Measurements from ENCODE around the gene EMID1. TPM values are rescaled to one million over a fixed set of nuclear protein-coding genes. Genes with fewer than 3 reads are reported as not detected.
A peak's percentile ranks its signal among the peaks of the same experiment; 100 is the strongest.

The EMID1 gene
- total and polyA plus RNA-seq, 2 donors: 4.7 to 9.9 TPM

DNA sequence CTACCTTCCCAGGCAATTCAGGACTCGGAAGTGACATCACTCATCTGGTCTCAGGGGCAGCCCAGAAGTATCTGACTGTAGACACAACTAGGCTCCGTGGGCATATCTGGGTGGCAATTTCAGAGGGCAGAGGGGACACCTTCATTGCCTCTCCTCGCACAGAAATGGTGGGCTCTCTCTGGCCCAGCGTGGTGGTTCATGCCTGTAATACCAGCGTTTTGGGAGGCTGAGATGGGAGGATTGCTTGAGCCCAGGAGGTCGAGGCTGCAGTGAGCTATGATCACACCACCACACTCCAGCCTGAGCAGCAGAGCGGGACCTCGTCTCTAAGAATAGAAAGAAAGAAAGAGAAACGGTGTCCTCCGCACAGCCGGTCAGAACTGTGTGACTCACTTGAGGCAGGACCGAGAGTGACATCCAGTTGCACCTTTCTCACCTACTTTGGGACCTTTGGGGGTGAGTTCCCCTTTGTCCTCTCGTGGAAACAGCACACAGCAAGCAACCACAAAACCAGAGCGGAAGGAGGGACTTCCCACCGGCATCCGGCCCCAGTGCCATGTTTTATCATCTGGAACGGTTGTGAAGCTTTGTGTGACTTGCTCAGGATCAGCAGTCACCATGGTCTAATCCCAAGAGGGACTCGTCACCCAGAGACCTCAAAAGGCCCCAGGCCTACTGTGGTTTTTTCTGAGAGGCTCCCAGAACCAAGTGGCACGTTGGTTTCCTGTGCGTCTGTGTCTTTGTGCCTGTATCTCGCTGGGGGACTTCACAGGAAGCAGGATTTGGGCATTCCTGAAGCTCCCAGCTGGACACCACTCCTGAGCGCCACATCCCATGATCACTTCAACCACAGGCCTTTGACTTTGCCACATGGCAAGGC, 38.4 kb upstream of the EMID1 start:
- peak in 6 of 9 donors; percentile 16 to 71 (median 38) for DNase-seq (ENCODE audit: low read depth in 6 of 9, low spot score in 9 of 9)
- H3K36me3 ChIP-seq (ENCODE audit: control insufficient read depth in 2 of 2, insufficient read depth in 2 of 2, low read length in 1 of 2): no peaks in the 10 kb centered on the region
- H3K4me3 ChIP-seq (ENCODE audit: low read length in 2 of 2): no peak overlapping the region
- H3K4me1 ChIP-seq (ENCODE audit: control insufficient read depth in 2 of 2, insufficient read depth in 2 of 2, low read length in 2 of 2): peaks cover 7 to 18% of the 10 kb centered on the region in 2 donors
- no peak overlapping the region for H3K27ac ChIP-seq (ENCODE audit: low read depth in 1 of 2, low read length in 1 of 2)
- WGBS: 22% methylated on average over 22 of the region's 22 CpGs
- H3K27me3 ChIP-seq (ENCODE audit: control insufficient read depth in 2 of 2, insufficient read depth in 1 of 2, low read length in 1 of 2): no peaks in the 10 kb centered on the region
- peaks cover 0 to 4% of the 10 kb centered on the region in 2 donors for H3K9me3 ChIP-seq (ENCODE audit: control insufficient read depth in 2 of 2, insufficient read depth in 1 of 2, low read length in 1 of 2)

DNA sequence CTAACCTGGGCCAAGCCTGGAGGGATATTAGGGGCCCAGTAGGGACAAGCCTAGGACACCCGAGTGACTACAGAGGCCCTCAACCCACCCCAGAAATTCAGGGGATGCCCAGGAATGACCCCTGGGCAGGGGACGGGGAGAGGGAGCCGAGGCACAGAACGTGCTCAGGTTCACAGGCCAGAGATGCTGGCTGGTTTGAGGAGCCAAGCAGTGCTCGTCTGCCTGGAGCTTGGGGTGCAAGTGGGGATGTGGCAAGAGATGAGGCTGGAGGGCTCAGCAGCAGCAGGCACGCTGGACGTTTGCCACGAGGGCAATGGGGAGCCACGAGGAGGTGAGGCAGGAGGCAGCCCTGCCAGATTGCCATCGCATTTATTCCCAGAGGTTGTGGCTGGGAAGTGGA, 34.0 kb upstream of the EMID1 start:
- no peak for DNase-seq (ENCODE audit: low read depth in 6 of 9, low spot score in 9 of 9)
- WGBS: 92% methylated on average over 10 of the region's 10 CpGs

DNA sequence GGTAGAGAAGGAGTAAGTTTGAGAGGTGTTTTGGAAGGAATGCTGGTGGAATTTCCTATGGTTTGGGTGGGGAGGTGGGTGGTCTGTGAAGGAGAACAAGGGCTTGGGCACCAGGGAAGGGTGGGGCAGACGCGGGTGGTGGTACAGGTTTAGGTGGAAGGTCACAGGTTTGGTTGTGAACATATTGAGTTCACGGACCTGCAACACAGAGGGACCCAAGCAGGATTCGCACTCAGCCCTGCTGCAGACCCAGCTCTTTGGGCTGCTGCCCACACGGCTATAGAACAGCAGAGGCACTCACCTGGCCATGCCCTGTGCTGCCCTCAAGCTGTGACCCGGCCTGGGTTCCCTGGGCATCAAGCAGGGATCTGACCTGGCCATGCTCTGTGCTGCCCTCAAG, 33.5 kb upstream of the EMID1 start:
- no peaks in the 10 kb centered on the region for H3K27me3 ChIP-seq (ENCODE audit: control insufficient read depth in 2 of 2, insufficient read depth in 1 of 2, low read length in 1 of 2)
- peaks cover 5 to 7% of the 10 kb centered on the region in 2 donors for H3K4me1 ChIP-seq (ENCODE audit: control insufficient read depth in 2 of 2, insufficient read depth in 2 of 2, low read length in 2 of 2)
- H3K9me3 ChIP-seq (ENCODE audit: control insufficient read depth in 2 of 2, insufficient read depth in 1 of 2, low read length in 1 of 2): peaks cover 0 to 5% of the 10 kb centered on the region in 2 donors
- DNase-seq (ENCODE audit: low read depth in 6 of 9, low spot score in 9 of 9): no peak
- WGBS: 97% methylated on average over 6 of the region's 6 CpGs
- H3K36me3 ChIP-seq (ENCODE audit: control insufficient read depth in 2 of 2, insufficient read depth in 2 of 2, low read length in 1 of 2): no peaks in the 10 kb centered on the region
- H3K27ac ChIP-seq (ENCODE audit: low read depth in 1 of 2, low read length in 1 of 2): no peak overlapping the region
- H3K4me3 ChIP-seq (ENCODE audit: low read length in 2 of 2): no peak overlapping the region

More for the DNA sequence above, 34.0 kb upstream of the EMID1 start:
- no peak overlapping the region for H3K27ac ChIP-seq (ENCODE audit: low read depth in 1 of 2, low read length in 1 of 2)
- H3K36me3 ChIP-seq (ENCODE audit: control insufficient read depth in 2 of 2, insufficient read depth in 2 of 2, low read length in 1 of 2): no peaks in the 10 kb centered on the region
- no peak overlapping the region for H3K4me3 ChIP-seq (ENCODE audit: low read length in 2 of 2)
- H3K4me1 ChIP-seq (ENCODE audit: control insufficient read depth in 2 of 2, insufficient read depth in 2 of 2, low read length in 2 of 2): peaks cover 7 to 12% of the 10 kb centered on the region in 2 donors
- no peaks in the 10 kb centered on the region for H3K27me3 ChIP-seq (ENCODE audit: control insufficient read depth in 2 of 2, insufficient read depth in 1 of 2, low read length in 1 of 2)
- peaks cover 0 to 7% of the 10 kb centered on the region in 2 donors for H3K9me3 ChIP-seq (ENCODE audit: control insufficient read depth in 2 of 2, insufficient read depth in 1 of 2, low read length in 1 of 2)

DNA sequence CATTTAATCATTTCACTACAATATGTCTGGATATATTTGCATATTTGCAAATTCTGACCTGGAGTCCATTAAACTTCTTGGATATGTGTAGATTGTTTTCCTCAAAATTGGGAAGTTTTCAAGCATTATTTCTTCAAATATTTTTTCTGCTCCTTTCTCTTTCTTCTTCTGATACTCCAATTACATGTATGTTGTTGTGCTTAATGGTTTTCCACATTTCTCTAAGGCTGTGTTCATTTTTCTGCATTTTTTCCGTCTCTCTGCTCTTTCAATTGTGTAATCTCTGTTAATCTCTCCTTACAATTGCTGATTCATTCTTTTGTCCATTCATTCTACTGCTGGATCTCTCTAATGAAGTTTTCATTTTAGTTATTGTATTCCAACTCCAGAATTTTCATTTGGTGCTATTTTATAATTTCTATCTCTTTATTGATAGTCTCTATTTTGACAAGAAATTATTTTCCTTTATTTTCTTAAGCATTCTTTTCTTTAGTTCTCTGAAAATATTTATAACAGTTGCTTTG, 30.3 kb upstream of the EMID1 start:
- Histone ChIP-seq H3K4me3 (ENCODE audit: low read length in 2 of 2) (no peak overlapping the region), H3K9me3 (ENCODE audit: control insufficient read depth in 2 of 2, insufficient read depth in 1 of 2, low read length in 1 of 2) (peaks cover 0 to 3% of the 10 kb centered on the region in 2 donors), H3K4me1 (ENCODE audit: control insufficient read depth in 2 of 2, insufficient read depth in 2 of 2, low read length in 2 of 2) (no peaks in the 10 kb centered on the region), H3K36me3 (ENCODE audit: control insufficient read depth in 2 of 2, insufficient read depth in 2 of 2, low read length in 1 of 2) (no peaks in the 10 kb centered on the region), H3K27ac (ENCODE audit: low read depth in 1 of 2, low read length in 1 of 2) (no peak overlapping the region), H3K27me3 (ENCODE audit: control insufficient read depth in 2 of 2, insufficient read depth in 1 of 2, low read length in 1 of 2) (no peaks in the 10 kb centered on the region)
- no peak for DNase-seq (ENCODE audit: low read depth in 6 of 9, low spot score in 9 of 9)
- 94% methylated on average over 1 of the region's 1 CpG for WGBS

DNA sequence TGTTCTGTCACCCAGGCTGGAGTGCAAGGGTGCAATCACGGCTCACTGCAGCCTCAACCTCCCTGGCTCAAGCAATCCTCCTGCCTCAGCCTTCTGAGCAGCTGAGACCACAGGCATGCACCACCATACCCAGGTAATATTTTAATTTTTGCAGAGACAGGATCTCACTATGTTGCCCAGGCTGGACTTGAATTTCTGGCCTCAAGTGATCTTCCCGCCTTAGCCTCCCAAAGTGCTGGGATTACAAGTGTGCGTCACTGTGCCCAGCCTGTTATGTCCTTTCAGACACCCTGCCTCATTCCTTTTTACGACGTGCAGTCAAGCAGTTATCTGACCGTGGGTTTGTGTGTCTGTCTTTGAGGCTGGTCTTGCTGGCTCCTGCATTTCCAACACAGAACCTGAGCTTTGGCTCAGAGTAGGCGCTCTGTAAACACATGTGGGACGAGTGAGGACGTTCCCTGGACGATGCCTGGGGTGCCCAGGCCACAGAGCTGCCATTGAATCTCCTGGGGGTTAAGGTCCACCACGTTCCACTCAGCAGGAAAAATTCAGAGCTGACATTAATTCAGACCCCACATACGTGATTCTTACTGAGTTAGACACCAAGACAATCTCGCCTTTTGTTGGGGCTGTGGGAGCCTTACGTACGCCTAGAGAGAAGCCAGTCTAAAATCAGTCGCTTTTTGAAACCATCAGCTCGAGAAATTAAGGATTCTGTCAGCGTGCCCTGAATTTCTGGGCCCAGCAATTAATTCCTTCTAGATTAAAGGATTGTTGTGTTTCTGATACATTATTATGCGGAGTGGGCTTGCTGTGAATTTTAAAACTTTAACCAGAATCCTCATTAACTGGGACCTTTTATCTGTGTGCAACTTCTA, 21.5 kb upstream of the EMID1 start:
- Histone ChIP-seq H3K4me3 (ENCODE audit: low read length in 2 of 2) (no peak overlapping the region), H3K4me1 (ENCODE audit: control insufficient read depth in 2 of 2, insufficient read depth in 2 of 2, low read length in 2 of 2) (no peaks in the 10 kb centered on the region), H3K9me3 (ENCODE audit: control insufficient read depth in 2 of 2, insufficient read depth in 1 of 2, low read length in 1 of 2) (no peaks in the 10 kb centered on the region), H3K36me3 (ENCODE audit: control insufficient read depth in 2 of 2, insufficient read depth in 2 of 2, low read length in 1 of 2) (no peaks in the 10 kb centered on the region), H3K27me3 (ENCODE audit: control insufficient read depth in 2 of 2, insufficient read depth in 1 of 2, low read length in 1 of 2) (no peaks in the 10 kb centered on the region), H3K27ac (ENCODE audit: low read depth in 1 of 2, low read length in 1 of 2) (no peak overlapping the region)
- WGBS: 94% methylated on average over 19 of the region's 19 CpGs
- DNase-seq (ENCODE audit: low read depth in 6 of 9, low spot score in 9 of 9): no peak

DNA sequence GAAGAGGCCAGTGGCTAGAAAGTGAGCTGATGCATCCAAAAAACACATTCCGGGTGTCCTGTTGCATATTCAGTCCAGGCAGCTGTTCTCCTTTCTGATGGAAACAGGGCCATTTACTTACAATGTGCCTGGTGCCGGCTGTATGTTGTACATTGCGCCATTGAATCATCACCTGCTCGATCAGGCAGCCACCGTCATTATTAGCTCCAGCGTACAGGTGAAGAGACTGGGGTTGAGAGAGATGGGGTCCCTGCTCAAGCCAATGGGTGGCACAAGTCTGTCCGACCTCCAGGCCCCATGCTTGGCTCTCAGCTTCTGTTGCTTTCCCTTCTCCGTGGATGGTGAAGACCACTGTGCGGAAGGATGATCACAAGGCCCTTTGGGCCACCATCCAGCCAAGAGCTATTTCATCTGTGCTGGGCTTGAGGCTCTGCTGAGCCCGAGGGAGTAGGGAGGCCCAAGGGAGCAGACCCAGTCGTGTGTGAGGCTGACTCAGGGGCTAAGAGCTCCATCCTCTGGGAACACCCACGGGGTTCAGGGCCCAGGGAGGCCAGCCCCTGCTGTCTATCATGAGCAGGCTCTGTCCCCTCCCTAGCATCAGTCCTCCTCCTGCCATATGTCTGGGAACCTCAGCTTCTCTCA, 20.7 kb upstream of the EMID1 start:
- Histone ChIP-seq H3K4me3 (ENCODE audit: low read length in 2 of 2) (no peak overlapping the region), H3K36me3 (ENCODE audit: control insufficient read depth in 2 of 2, insufficient read depth in 2 of 2, low read length in 1 of 2) (no peaks in the 10 kb centered on the region), H3K27me3 (ENCODE audit: control insufficient read depth in 2 of 2, insufficient read depth in 1 of 2, low read length in 1 of 2) (no peaks in the 10 kb centered on the region), H3K27ac (ENCODE audit: low read depth in 1 of 2, low read length in 1 of 2) (no peak overlapping the region), H3K4me1 (ENCODE audit: control insufficient read depth in 2 of 2, insufficient read depth in 2 of 2, low read length in 2 of 2) (no peaks in the 10 kb centered on the region), H3K9me3 (ENCODE audit: control insufficient read depth in 2 of 2, insufficient read depth in 1 of 2, low read length in 1 of 2) (no peaks in the 10 kb centered on the region)
- 95% methylated on average over 12 of the region's 12 CpGs for WGBS
- no peak for DNase-seq (ENCODE audit: low read depth in 6 of 9, low spot score in 9 of 9)

DNA sequence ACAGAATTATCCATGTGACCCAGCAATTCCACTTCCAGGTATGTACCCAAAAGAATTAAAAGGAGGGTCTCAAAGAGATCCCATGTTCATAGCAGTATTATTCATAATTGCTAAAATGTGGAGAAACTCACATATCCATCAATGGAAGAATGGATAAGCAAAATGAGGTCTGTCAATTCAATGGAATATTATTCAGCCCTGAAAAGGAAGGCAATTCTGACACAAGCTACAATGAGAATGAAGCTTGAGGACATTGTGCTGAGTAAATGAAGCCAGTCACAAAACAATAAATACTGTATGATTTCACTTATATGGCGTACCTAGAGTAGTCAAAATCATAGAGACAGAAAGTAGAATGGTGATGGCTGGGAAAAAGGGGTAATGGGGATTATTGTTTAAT, 19.4 kb upstream of the EMID1 start:
- Histone ChIP-seq H3K4me1 (ENCODE audit: control insufficient read depth in 2 of 2, insufficient read depth in 2 of 2, low read length in 2 of 2) (no peaks in the 10 kb centered on the region), H3K27me3 (ENCODE audit: control insufficient read depth in 2 of 2, insufficient read depth in 1 of 2, low read length in 1 of 2) (no peaks in the 10 kb centered on the region), H3K36me3 (ENCODE audit: control insufficient read depth in 2 of 2, insufficient read depth in 2 of 2, low read length in 1 of 2) (no peaks in the 10 kb centered on the region), H3K9me3 (ENCODE audit: control insufficient read depth in 2 of 2, insufficient read depth in 1 of 2, low read length in 1 of 2) (no peaks in the 10 kb centered on the region), H3K27ac (ENCODE audit: low read depth in 1 of 2, low read length in 1 of 2) (no peak overlapping the region), H3K4me3 (ENCODE audit: low read length in 2 of 2) (no peak overlapping the region)
- WGBS: 97% methylated on average over 1 of the region's 1 CpG
- no peak for DNase-seq (ENCODE audit: low read depth in 6 of 9, low spot score in 9 of 9)

DNA sequence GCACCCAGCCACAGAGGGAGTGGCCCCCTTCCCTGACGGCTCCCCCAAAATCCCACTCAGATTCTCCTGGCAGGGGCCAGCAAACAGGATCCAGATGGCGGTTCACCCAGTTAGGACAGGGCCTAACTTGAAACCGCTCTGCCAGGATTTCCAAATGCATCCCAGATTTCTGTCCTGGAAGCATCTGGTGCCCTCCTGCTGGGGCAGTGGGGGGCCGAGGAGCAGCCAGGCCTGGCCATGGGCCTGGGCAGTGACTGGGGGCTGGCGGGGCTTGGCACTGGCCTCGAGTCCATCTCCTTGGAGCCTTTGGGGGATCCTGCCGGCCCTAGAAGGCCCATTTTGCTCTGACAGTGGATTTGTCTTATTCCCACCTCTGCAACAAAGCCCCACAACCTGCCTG, 17.9 kb upstream of the EMID1 start:
- no peaks in the 10 kb centered on the region for H3K36me3 ChIP-seq (ENCODE audit: control insufficient read depth in 2 of 2, insufficient read depth in 2 of 2, low read length in 1 of 2)
- WGBS: 95% methylated on average over 7 of the region's 7 CpGs
- no peaks in the 10 kb centered on the region for H3K4me1 ChIP-seq (ENCODE audit: control insufficient read depth in 2 of 2, insufficient read depth in 2 of 2, low read length in 2 of 2)
- no peak overlapping the region for H3K4me3 ChIP-seq (ENCODE audit: low read length in 2 of 2)
- no peak for DNase-seq (ENCODE audit: low read depth in 6 of 9, low spot score in 9 of 9)
- H3K27ac ChIP-seq (ENCODE audit: low read depth in 1 of 2, low read length in 1 of 2): no peak overlapping the region
- no peaks in the 10 kb centered on the region for H3K9me3 ChIP-seq (ENCODE audit: control insufficient read depth in 2 of 2, insufficient read depth in 1 of 2, low read length in 1 of 2)
- H3K27me3 ChIP-seq (ENCODE audit: control insufficient read depth in 2 of 2, insufficient read depth in 1 of 2, low read length in 1 of 2): no peaks in the 10 kb centered on the region

Data from thymus (tissue), 11 donors.